Fibroblast of the aortic adventitia (primary cell): ENCODE results near the gene EML3. TPM values are rescaled to one million over a fixed set of nuclear protein-coding genes. Genes with fewer than 3 reads are reported as not detected.
"Not testable (repeated sequence)": the region's sequence is repeated elsewhere in the genome, so short reads cannot be mapped to it uniquely, and the experiment has no call there.

Source experiments
- DNase-seq: peaks from one replicate; pipeline ENCODE4 v3.0.0-alpha.2; 2010; ENCODE audit warnings: low read depth
- H3K4me3 ChIP-seq: 2 replicates; pipeline ENCODE4 v1.5.1; 2011; ENCODE audit warnings: low read depth, mild to moderate bottlenecking, control low read depth, low read length, moderate library complexity
- total RNA-seq: library from RNA; depleted of rRNA; stranded (reverse); fragments of >200 nt; gene quantifications from 2 replicates; pipeline ENCODE4 v1.2.3, GENCODE V29; 2012; ENCODE audit warnings: low replicate concordance
- TF ChIP-seq, protein P1 (sequence below): IDR thresholded peaks from 2 replicates; pipeline ENCODE4 v1.5.1; 2011; ENCODE audit warnings: mild to moderate bottlenecking, low read length, control low read depth, inconsistent platforms; ENCODE audit not compliant: insufficient read depth

EML3 gene
- total RNA-seq, 1 donor: 22.3 TPM

DNA sequence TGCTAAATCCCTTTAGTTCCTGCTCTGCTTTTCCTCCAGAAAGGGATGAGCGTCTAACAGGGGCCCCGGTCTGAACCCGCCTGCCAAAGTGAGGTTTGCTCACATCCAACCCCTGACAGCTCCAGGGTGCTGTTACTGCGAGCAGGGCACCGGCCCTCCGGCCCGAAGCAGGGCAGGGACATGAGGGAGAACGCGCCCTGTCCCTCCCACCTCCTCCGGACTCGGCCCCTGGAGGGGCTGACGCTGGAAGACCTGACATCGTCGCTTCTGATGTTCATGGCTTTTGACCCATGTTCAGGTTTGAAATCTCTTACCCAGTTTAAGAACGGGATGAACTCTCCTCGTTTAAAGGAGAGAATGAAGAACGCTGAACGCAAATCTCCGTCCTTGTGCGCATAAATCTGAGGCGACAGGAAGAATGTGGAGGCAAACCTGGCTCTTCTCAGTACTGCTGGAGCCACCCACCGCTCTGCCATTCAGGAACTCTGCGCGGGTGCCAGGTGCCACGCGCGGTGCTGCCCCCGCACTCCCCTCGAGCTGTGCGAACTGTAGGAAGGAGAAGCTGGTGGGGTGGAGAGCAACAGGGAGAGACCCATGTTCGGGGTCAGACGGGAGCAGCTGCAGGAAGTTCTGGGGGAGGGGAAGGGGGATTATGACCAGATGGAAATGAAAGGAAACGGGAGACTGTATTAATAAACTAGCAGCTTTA, 38.1 kb downstream of the EML3 start:
- H3K4me3 ChIP-seq: peak overlapping the region; percentile 84
- peak; percentile 35 for DNase-seq
- TF ChIP-seq, protein P1, sequence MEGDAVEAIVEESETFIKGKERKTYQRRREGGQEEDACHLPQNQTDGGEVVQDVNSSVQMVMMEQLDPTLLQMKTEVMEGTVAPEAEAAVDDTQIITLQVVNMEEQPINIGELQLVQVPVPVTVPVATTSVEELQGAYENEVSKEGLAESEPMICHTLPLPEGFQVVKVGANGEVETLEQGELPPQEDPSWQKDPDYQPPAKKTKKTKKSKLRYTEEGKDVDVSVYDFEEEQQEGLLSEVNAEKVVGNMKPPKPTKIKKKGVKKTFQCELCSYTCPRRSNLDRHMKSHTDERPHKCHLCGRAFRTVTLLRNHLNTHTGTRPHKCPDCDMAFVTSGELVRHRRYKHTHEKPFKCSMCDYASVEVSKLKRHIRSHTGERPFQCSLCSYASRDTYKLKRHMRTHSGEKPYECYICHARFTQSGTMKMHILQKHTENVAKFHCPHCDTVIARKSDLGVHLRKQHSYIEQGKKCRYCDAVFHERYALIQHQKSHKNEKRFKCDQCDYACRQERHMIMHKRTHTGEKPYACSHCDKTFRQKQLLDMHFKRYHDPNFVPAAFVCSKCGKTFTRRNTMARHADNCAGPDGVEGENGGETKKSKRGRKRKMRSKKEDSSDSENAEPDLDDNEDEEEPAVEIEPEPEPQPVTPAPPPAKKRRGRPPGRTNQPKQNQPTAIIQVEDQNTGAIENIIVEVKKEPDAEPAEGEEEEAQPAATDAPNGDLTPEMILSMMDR: no peak

DNA sequence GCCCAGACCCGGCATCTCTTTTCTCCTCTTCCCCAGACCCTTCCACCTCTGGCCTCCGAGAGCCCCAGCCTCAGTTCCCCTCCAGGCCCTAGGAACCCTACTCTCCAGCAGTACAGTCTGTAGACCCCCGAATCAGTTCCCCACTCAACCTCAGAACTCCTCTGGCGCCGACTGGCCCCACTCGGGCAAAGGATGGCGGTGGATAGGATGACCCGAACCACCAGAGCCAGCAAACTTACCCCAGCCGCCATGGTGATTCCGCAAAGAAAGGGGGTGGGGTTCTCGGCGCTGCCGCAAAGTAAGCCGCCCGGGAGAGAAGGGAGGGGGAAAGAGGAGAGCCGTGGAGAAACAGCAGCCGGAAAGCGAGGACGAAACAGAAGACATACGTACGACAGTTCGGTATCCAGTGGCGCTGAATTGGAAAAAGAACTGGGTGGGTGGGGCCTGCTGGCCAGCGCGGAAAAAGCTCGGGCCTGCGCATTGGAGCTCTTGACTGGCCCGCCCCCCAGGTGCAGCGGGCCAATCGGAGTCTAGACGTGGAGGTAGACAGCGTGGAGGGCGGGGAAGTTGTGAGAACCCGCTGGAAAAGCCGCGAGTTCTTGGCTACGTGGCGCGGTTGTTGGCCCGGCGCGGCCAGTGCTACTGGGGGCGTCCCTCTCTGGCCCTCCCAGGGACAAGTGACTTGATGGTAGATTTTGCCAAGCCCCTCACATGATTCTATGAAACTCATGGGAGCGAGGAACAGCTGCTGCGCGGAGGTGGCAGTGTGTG, 38.8 kb downstream of the EML3 start, which contains the start of gene EEF1G:
Gene EEF1G, minus strand, starts transcription at position 300 of the 771 bp plus-strand sequence. Its CDS starts 49 bp downstream, at position 251.
- peak within 1 kb of the TSS; percentile 97 for H3K4me3 ChIP-seq
- TF ChIP-seq, protein P1: no peak
- peak; percentile 100 for DNase-seq

DNA sequence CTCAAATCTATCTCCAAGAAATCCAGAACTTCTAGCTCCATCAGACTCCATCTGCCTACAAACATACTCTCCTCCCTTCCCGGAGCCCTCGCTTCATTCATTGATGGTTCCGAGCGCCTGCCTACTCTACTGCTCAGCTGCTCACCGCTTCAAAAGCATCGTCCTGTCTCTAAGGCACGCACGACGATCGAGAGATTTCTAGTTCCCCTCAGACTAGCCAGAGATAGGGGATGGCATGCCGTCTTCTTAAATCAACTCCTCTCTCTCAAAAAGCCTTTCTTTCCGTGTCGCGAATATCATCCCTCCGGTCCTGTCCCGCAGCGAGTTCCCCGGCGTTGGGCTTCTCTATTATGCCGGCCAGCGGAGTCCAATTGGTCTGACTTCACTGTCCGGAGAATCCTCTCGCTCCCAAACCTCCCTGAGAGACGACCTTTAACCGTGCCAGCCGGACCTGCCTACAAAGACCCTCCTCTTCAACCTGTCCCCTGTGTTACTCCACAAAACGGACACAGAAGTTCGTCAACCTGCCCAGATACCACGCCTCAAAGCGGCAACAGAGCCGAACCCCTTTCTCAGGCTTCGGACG, 39.5 kb downstream of the EML3 start:
- peak overlapping the region; percentile 97 for H3K4me3 ChIP-seq
- TF ChIP-seq, protein P1: no peak
- DNase-seq: peak; percentile 27

DNA sequence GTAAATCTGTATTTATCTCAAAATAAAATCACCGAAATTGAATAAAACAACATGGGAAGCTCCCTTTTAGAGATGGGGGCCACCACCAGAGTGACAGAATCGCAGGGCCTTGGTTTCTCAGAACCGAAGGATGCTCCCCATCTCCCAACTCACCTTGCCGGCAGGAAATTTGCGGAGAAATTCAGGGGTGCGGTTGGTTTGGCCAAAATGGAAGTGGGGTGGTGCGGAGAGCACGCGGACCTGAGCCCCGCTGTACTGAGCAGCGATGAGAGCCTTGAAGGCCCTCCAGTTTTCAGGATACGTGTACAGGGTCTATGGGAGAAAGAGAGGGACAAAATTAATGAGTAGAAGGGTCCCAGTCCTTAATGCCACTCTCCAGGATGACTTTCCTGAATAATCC, 40.1 kb downstream of the EML3 start:
- H3K4me3 ChIP-seq: peak overlapping the region; percentile 97
- no peak for DNase-seq
- TF ChIP-seq, protein P1: no peak

DNA sequence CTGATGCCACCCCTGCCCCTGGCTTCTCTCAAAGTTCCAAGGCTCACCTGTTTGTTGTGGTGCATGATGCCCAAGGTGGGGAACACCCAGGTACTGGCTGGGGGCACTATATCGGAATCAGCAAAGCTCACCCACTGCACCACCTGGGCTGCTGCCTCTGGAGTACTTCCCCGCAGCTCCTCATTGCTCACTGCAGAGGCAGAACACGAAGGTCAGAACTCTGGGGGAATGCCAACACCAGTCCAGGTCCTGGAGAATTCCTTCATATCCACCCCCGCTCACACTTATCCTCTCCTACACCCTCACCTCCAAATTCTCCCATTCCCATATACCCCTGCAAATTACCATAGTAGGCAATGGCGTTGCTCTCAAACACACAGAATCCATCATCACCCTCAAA, 41.1 kb downstream of the EML3 start:
- DNase-seq, H3K4me3 ChIP-seq: not testable (repeated sequence)

DNA sequence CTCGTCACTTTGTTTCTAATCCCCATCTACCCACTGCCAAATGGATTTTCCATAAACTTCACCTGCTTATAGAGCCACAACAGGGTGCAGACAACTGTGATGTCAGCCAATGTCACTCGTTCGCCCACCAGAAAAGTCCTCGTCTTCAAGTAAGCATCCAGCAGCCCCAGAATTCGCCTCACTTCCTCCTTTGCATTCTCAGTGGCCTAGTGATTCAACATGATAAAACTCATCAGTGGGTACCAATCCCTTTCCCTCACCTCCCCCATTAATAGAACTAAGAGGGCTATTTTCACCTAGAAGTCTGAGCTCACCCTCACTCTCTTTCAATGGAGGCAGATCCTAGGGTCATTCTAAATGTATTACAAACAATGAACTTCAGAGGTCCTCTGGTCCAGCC, 41.7 kb downstream of the EML3 start:
- DNase-seq: not testable (repeated sequence)

DNA sequence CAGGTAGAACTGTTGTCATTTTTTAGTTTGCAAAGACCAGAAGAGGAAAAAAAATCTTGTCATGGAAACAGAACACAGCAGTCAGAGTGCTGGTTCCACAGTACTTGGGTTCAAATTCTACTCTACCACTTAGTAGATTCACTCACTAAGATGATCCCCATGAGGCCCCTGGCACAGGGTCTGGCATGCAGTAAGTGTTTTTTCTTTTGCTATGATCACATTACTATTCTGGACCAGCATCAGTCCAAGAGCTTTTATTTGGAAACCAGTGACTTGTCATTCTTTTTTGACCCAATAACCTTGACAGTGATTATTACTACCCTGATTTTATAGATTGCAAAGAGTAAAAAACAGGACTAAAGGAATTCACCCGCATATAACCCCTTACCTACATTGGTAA, 43.0 kb downstream of the EML3 start:
- no peak for DNase-seq
- TF ChIP-seq, protein P1: no peak
- H3K4me3 ChIP-seq: no peak overlapping the region

More for the DNA sequence above, 41.7 kb downstream of the EML3 start:
- H3K4me3 ChIP-seq: not testable (repeated sequence)
